Endothelial cell (in vitro differentiated cells): ENCODE measurements around the gene SPIB. TPM values are rescaled to one million over a fixed set of nuclear protein-coding genes. Genes with fewer than 3 reads are reported as not detected.

Experiments
- DNase-seq: peaks from one replicate; pipeline ENCODE4 v3.0.0; 2021; ENCODE audit warnings: low spot score
- H3K27ac Mint-ChIP-seq: one replicate; pipeline ENCODE4 v1.8.0; 2021; ENCODE audit warnings: mixed read lengths, inconsistent platforms; ENCODE audit not compliant: unreplicated experiment
- H3K27me3 Mint-ChIP-seq: one replicate; pipeline ENCODE4 v1.8.0; 2021; ENCODE audit warnings: mild to moderate bottlenecking, moderate library complexity, mixed read lengths, inconsistent platforms; ENCODE audit not compliant: unreplicated experiment
- H3K36me3 Mint-ChIP-seq: one replicate; pipeline ENCODE4 v1.8.0; 2021; ENCODE audit warnings: mild to moderate bottlenecking, low read depth, mixed read lengths, inconsistent platforms; ENCODE audit not compliant: unreplicated experiment
- H3K4me1 Mint-ChIP-seq: one replicate; pipeline ENCODE4 v1.8.0; 2021; ENCODE audit warnings: mild to moderate bottlenecking, mixed read lengths, inconsistent platforms; ENCODE audit not compliant: unreplicated experiment
- H3K4me3 Mint-ChIP-seq: one replicate; pipeline ENCODE4 v1.8.0; 2021; ENCODE audit warnings: mild to moderate bottlenecking, mixed read lengths, inconsistent platforms; ENCODE audit not compliant: unreplicated experiment
- H3K9me3 Mint-ChIP-seq: one replicate; pipeline ENCODE4 v1.8.0; 2021; ENCODE audit warnings: mixed read lengths, inconsistent platforms; ENCODE audit not compliant: unreplicated experiment
- total RNA-seq: library from RNA; stranded (reverse); fragmentation: NEBNext Ultra II Directional; extraction: Animal tissue kit (Norgen Biotek cat#: 25700); gene quantifications from one replicate; pipeline ENCODE4 v1.2.1, GENCODE V29; 2021; ENCODE audit not compliant: unreplicated experiment
- TF ChIP-seq, protein P1 (sequence below): fragments of 200-600 bp; sonication (generic); IDR thresholded peaks from one replicate; pipeline ENCODE4 v1.5.0; 2021; ENCODE audit warnings: antibody characterized with exemption; ENCODE audit not compliant: unreplicated experiment

SPIB gene
- total RNA-seq, 1 donor from 2014 or later = not detected

GRCh38 chr19:50475101-50475568 is 56.4 kb downstream of the SPIB start:
- no peaks in the 10 kb centered on the region for H3K4me1 Mint-ChIP-seq
- DNase-seq = no peak
- TF ChIP-seq, protein P1, sequence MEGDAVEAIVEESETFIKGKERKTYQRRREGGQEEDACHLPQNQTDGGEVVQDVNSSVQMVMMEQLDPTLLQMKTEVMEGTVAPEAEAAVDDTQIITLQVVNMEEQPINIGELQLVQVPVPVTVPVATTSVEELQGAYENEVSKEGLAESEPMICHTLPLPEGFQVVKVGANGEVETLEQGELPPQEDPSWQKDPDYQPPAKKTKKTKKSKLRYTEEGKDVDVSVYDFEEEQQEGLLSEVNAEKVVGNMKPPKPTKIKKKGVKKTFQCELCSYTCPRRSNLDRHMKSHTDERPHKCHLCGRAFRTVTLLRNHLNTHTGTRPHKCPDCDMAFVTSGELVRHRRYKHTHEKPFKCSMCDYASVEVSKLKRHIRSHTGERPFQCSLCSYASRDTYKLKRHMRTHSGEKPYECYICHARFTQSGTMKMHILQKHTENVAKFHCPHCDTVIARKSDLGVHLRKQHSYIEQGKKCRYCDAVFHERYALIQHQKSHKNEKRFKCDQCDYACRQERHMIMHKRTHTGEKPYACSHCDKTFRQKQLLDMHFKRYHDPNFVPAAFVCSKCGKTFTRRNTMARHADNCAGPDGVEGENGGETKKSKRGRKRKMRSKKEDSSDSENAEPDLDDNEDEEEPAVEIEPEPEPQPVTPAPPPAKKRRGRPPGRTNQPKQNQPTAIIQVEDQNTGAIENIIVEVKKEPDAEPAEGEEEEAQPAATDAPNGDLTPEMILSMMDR = no peak
- H3K9me3 Mint-ChIP-seq = peaks cover 34% of the 10 kb centered on the region
- H3K4me3 Mint-ChIP-seq = peak overlapping the region; percentile 45
- peaks cover 23% of the 10 kb centered on the region for H3K36me3 Mint-ChIP-seq
- no peak overlapping the region for H3K27ac Mint-ChIP-seq
- H3K27me3 Mint-ChIP-seq = peaks cover 14% of the 10 kb centered on the region

- peaks cover 35% of the 10 kb centered on the region for H3K9me3 Mint-ChIP-seq
- no peak for DNase-seq
- H3K36me3 Mint-ChIP-seq = peaks cover 23% of the 10 kb centered on the region
- peak overlapping the region; percentile 45 for H3K4me3 Mint-ChIP-seq
- no peak overlapping the region for H3K27ac Mint-ChIP-seq
- peaks cover 15% of the 10 kb centered on the region for H3K27me3 Mint-ChIP-seq
- H3K4me1 Mint-ChIP-seq = no peaks in the 10 kb centered on the region
- TF ChIP-seq, protein P1 = no peak
Observed at GRCh38 chr19:50475736-50476223, 57.0 kb downstream of the SPIB start.

GRCh38 chr19:50476224-50476906 is 57.6 kb downstream of the SPIB start, which contains the start of the genes EMC10 and GARIN5A:
TSS of gene EMC10 (plus strand) at chr19:50476507. CDS start at chr19:50476545, 38 bp downstream.
TSS of gene GARIN5A (minus strand) at chr19:50476848. CDS start at chr19:50476388, 460 bp downstream.
- Mint-ChIP-seq H3K36me3 (peaks cover 23% of the 10 kb centered on the region), H3K27ac (peak within 1 kb of the TSS; percentile 70), H3K27me3 (peaks cover 18% of the 10 kb centered on the region), H3K4me3 (peak within 1 kb of the TSS; percentile 45), H3K4me1 (no peaks in the 10 kb centered on the region), H3K9me3 (peaks cover 39% of the 10 kb centered on the region)
- no peak for DNase-seq
- TF ChIP-seq, protein P1 = no peak

DNA sequence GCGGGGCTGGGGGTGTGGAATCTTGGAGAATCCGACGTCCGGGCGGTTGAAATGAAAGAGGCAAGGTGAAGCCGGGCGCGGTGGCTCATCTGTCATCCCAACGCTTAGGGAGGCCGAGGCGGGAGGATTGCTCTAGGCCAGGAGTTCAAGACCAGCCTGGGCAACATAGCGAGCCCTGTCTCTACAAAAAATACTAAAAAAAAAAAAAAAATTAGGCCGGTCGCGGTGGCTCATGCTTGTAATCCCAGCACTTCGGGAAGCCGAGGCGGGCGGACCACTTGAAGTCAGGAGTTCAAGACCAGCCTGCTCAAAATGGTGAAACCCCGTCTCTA is 58.1 kb downstream of the SPIB start:
- DNase-seq = no peak
- Mint-ChIP-seq H3K27ac (no peak overlapping the region), H3K27me3 (peaks cover 18% of the 10 kb centered on the region), H3K9me3 (peaks cover 39% of the 10 kb centered on the region), H3K4me1 (no peaks in the 10 kb centered on the region), H3K36me3 (peaks cover 23% of the 10 kb centered on the region), H3K4me3 (no peak overlapping the region)
- TF ChIP-seq, protein P1 = no peak
